Activated CD8-positive, alpha-beta memory T cell treated with anti-CD3 and anti-CD28 coated beads for 4 hours (primary cell): Measurements from ENCODE around the gene ZRANB1.

Experiments used
- DNase-seq, 2 donors: peaks; one replicate each; pipeline ENCODE4 v3.0.0-alpha.2; 2020; ENCODE audit warnings: low read depth in 2 of 2

The ZRANB1 gene

DNA sequence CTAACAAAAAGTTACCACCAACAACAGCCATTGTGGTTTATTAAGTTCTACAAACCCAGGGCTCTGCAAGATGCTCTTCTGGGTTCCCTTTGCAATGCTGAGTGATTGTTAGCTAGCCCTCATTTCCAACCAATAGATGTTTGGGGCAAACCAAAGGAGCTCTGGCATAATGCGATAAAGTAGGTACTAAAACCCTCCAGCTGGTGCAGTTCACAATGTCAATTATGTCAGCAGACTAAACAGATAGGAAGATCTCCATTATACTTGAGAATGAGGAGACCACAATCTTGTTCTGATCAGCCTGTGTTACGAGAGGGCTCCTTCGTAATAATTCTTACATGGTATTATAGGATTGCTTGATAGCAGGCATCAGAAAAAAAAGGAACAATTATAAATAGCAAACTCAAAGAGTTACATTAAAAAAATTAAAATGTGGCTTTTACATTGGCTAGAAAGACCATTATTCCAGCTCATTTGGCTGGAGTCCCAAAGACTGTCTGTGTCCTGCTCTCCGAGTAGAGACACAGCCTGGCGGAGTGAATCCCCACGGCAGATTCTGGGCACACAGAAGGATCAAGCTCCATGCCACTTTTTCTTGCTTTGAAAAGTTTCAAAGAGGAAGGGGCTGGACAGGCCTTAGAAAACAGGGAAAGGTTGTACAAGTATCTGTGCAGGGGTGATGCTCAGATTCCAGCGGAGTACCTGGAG lies 93.8 kb downstream of the ZRANB1 start:
- DNase-seq = no peak

GRCh38 chr10:125037145-125037877 lies 95.4 kb downstream of the ZRANB1 start:
- no peak for DNase-seq
